ENCODE measurements around the gene DDIAS.

DNA sequence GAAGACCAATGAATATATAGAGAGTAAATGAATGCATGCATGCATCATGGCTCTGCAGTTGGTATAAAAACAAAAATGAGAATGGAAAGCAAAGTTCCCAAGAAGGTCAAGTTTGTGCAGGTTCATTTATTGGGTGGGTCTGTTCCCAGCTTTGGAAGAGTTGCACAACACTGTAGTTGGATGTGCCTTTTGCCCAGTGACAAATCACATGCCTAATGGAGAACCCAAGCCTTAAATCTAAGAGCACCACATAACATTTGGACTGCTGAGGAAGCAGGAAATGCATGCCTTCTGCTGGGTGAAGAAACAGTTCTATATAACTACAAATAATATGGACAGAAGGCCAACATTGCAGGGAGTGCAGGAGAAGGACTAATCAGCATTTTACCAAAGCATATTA is 31.9 kb upstream of the DDIAS start:
- no peak for TF ChIP-seq EZH2 (IDR thresholded peaks at IDR 0.05; ENCODE audit: borderline replicate concordance, insufficient read depth, low read length, poor library complexity, severe bottlenecking)
- TF ChIP-seq RAD21 (conservative IDR thresholded peaks at IDR 0.05), result no peak
- no peak for TF ChIP-seq POLR2AphosphoS5 (IDR thresholded peaks at IDR 0.05)
- TF ChIP-seq, protein P1, sequence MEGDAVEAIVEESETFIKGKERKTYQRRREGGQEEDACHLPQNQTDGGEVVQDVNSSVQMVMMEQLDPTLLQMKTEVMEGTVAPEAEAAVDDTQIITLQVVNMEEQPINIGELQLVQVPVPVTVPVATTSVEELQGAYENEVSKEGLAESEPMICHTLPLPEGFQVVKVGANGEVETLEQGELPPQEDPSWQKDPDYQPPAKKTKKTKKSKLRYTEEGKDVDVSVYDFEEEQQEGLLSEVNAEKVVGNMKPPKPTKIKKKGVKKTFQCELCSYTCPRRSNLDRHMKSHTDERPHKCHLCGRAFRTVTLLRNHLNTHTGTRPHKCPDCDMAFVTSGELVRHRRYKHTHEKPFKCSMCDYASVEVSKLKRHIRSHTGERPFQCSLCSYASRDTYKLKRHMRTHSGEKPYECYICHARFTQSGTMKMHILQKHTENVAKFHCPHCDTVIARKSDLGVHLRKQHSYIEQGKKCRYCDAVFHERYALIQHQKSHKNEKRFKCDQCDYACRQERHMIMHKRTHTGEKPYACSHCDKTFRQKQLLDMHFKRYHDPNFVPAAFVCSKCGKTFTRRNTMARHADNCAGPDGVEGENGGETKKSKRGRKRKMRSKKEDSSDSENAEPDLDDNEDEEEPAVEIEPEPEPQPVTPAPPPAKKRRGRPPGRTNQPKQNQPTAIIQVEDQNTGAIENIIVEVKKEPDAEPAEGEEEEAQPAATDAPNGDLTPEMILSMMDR (IDR thresholded peaks at IDR 0.05; ENCODE audit: poor library complexity, severe bottlenecking), result no peak
- no peak for TF ChIP-seq TAF1 (IDR thresholded peaks at IDR 0.05; ENCODE audit: low read depth)

Measured in neural cell (in vitro differentiated cells).